B cell (primary cell): ENCODE results near the gene DKK2. TPM values are rescaled to one million over a fixed set of nuclear protein-coding genes. Genes with fewer than 3 reads are reported as not detected.

ENCODE experiments used
- ATAC-seq: fragments of 200-7000 bp; cut with Tn5 transposase; one replicate; pipeline ENCODE4 v1.10.0; 2021; ENCODE audit warnings: low read depth, mild to moderate bottlenecking, moderate number of reproducible peaks, moderate library complexity
- CTCF ChIA-PET: fragments of 350-600 bp; sonication (Branson Sonifier 250); formaldehyde crosslinking; loops from one replicate; lab custom pipeline; 2021; ENCODE audit warnings: antibody characterized with exemption, inconsistent platforms; lab: Charles Lee
- POLR2A ChIA-PET: fragments of 350-600 bp; sonication (Branson Sonifier 250); formaldehyde crosslinking; loops from one replicate; lab custom pipeline; 2021; ENCODE audit warnings: antibody characterized with exemption; lab: Charles Lee
- DNase-seq: peaks from one replicate; pipeline ENCODE4 v3.0.0; 2013
- H2AFZ ChIP-seq: 2 replicates; pipeline ENCODE4 v1.6.1; 2012; ENCODE audit warnings: mild to moderate bottlenecking, low read depth, low read length; ENCODE audit not compliant: insufficient read depth, poor library complexity, severe bottlenecking
- H3K27ac ChIP-seq, 2 donors: 1 replicate in 1 of 2; 2 replicates in 1 of 2; pipeline ENCODE4 v1.5.1; 2012 to 2013; ENCODE audit warnings: low read length in 2 of 2, mild to moderate bottlenecking in 2 of 2, moderate library complexity in 1 of 2
- H3K27me3 ChIP-seq, 4 experiments: fragments of 200-600 bp in 1 of 4; sonication (generic) in 1 of 4; replicated peaks in 1 of 4; 1 replicate in 2 of 4; 2 replicates in 2 of 4; pipeline versions ENCODE4 v1.6.1 to v1.7.0; 2013 to 2016; ENCODE audit warnings: low read length in 3 of 4, mild to moderate bottlenecking in 2 of 4, mixed read lengths in 1 of 4, moderate library complexity in 1 of 4; ENCODE audit not compliant: insufficient read depth in 4 of 4, control insufficient read depth in 3 of 4; ENCODE audit errors: control extremely low read depth in 1 of 4
- H3K36me3 ChIP-seq, 2 experiments: replicated peaks in 1 of 2; 1 replicate in 1 of 2; 2 replicates in 1 of 2; pipeline versions ENCODE4 v1.6.1 to v1.7.1; 2013; ENCODE audit warnings: low read length in 1 of 2; ENCODE audit not compliant: insufficient read depth in 2 of 2, control insufficient read depth in 1 of 2; ENCODE audit errors: control extremely low read depth in 1 of 2, extremely low read depth in 1 of 2
- H3K4me1 ChIP-seq, 2 donors: fragments of 200-600 bp in 1 of 2; sonication (generic) in 1 of 2; 1 replicate in 1 of 2; 2 replicates in 1 of 2; pipeline versions ENCODE4 v1.5.1 to v1.6.1; 2013 to 2017; ENCODE audit warnings: low read length in 2 of 2; ENCODE audit not compliant: control insufficient read depth in 2 of 2, insufficient read depth in 2 of 2
- H3K4me2 ChIP-seq: replicated peaks from 2 replicates; pipeline ENCODE3; 2012; ENCODE audit warnings: mild to moderate bottlenecking, low read depth, low read length; ENCODE audit not compliant: poor library complexity, severe bottlenecking
- H3K4me3 ChIP-seq, 5 experiments: fragments of 200-600 bp in 1 of 5; sonication (generic) in 1 of 5; 1 replicate in 3 of 5; 2 replicates in 2 of 5; pipeline versions ENCODE4 v1.5.1 to v1.7.0; 2011 to 2016; ENCODE audit warnings: low read length in 4 of 5, mild to moderate bottlenecking in 4 of 5, low read depth in 2 of 5, control low read depth in 1 of 5, moderate library complexity in 1 of 5; ENCODE audit not compliant: insufficient read depth in 1 of 5; ENCODE audit errors: control extremely low read depth in 1 of 5, extremely low read depth in 1 of 5
- H3K79me2 ChIP-seq: fragments of 200-600 bp; sonication (generic); one replicate; pipeline ENCODE4 v1.6.0; 2016; ENCODE audit warnings: low read length; ENCODE audit not compliant: control insufficient read depth, insufficient read depth
- H3K9ac ChIP-seq: fragments of 200-600 bp; sonication (generic); 2 replicates; pipeline ENCODE4 v1.6.1; 2017; ENCODE audit warnings: mild to moderate bottlenecking, low read length, moderate library complexity
- H3K9me3 ChIP-seq, 3 donors: one replicate each; pipeline versions ENCODE4 v1.6.1 to v1.7.1; 2013; ENCODE audit warnings: low read length in 2 of 3; ENCODE audit not compliant: control insufficient read depth in 2 of 3, insufficient read depth in 1 of 3; ENCODE audit errors: control extremely low read depth in 1 of 3
- H4K20me1 ChIP-seq: 2 replicates; pipeline ENCODE4 v1.6.0; 2012; ENCODE audit warnings: mild to moderate bottlenecking, low read length; ENCODE audit not compliant: insufficient read depth, control insufficient read depth, poor library complexity, severe bottlenecking
- H3K27ac Mint-ChIP-seq: one replicate; pipeline ENCODE4 v1.8.0; 2021; ENCODE audit warnings: mixed read lengths
- H3K27me3 Mint-ChIP-seq: one replicate; pipeline ENCODE4 v1.8.0; 2021; ENCODE audit warnings: mixed read lengths
- H3K4me1 Mint-ChIP-seq: one replicate; pipeline ENCODE4 v1.8.0; 2021; ENCODE audit warnings: mixed read lengths
- H3K4me3 Mint-ChIP-seq: one replicate; pipeline ENCODE4 v1.8.0; 2021; ENCODE audit warnings: mixed read lengths
- H3K9me3 Mint-ChIP-seq: one replicate; pipeline ENCODE4 v1.8.0; 2022; ENCODE audit warnings: mixed read lengths; ENCODE audit not compliant: insufficient read depth
- EZH2 ChIP-seq: IDR thresholded peaks from 2 replicates; pipeline ENCODE4 v1.6.1; 2012; ENCODE audit warnings: borderline replicate concordance, low read depth, mild to moderate bottlenecking, moderate library complexity, low read length; ENCODE audit not compliant: insufficient read depth, poor library complexity, severe bottlenecking
- WGBS: methylation state at CpG from one replicate; pipeline ENCODE4 v1.1.5; 2013; ENCODE audit warnings: missing lambda C conversion rate; ENCODE audit not compliant: insufficient coverage; 5-methylcytosine and 5-hydroxymethylcytosine counted together
- intact Hi-C: fragments of 100-400 bp; cut with micrococcal nuclease; formaldehyde crosslinking; loops from one replicate; pipeline ENCODE4 v1.10.0; 2022
- polyA plus RNA-seq: library from polyadenylated mRNA; depleted of rRNA; stranded (reverse); fragments of >200 nt; gene quantifications from 2 replicates; pipeline ENCODE4 v1.2.3, GENCODE V29; 2012
- total RNA-seq, 2 donors: library from RNA; stranded (reverse); fragments of 120-200 nt in 1 of 2; gene quantifications; 1 replicate in 1 of 2; 2 replicates in 1 of 2; pipeline versions ENCODE4 v1.2.3 to v1.2.4, GENCODE V29; 2013 to 2022
- TF ChIP-seq, protein P1 (sequence below): fragments of 200-600 bp; IDR thresholded peaks from one replicate; pipeline ENCODE4 v1.8.0; 2022; ENCODE audit warnings: antibody characterized with exemption, mild to moderate bottlenecking

Gene DKK2
- total and polyA plus RNA-seq, 2 donors (not counting 1 experiment from before 2014, with no cell fraction given): not detected

- no peak for ATAC-seq
- Histone ChIP-seq H3K27me3 (no peaks in the 10 kb centered on the region), H2AFZ (no peak overlapping the region), H3K9ac (no peak overlapping the region), H3K79me2 (no peaks in the 10 kb centered on the region), H3K4me2 (no peak overlapping the region), H4K20me1 (no peaks in the 10 kb centered on the region), H3K4me1 (no peaks in the 10 kb centered on the region), H3K36me3 (no peaks in the 10 kb centered on the region), H3K27ac (no peak overlapping the region), H3K9me3 (peaks cover 0 to 1% (median 0%) of the 10 kb centered on the region in 3 donors), H3K4me3 (no peak overlapping the region)
- WGBS: no CpG with 5 or more reads among the region's 2 CpGs
- POLR2A ChIA-PET: no interaction called here
- Mint-ChIP-seq H3K4me1 (no peaks in the 10 kb centered on the region), H3K4me3 (no peak overlapping the region), H3K27me3 (no peaks in the 10 kb centered on the region), H3K27ac (no peak overlapping the region), H3K9me3 (no peaks in the 10 kb centered on the region)
- TF ChIP-seq, protein P1, sequence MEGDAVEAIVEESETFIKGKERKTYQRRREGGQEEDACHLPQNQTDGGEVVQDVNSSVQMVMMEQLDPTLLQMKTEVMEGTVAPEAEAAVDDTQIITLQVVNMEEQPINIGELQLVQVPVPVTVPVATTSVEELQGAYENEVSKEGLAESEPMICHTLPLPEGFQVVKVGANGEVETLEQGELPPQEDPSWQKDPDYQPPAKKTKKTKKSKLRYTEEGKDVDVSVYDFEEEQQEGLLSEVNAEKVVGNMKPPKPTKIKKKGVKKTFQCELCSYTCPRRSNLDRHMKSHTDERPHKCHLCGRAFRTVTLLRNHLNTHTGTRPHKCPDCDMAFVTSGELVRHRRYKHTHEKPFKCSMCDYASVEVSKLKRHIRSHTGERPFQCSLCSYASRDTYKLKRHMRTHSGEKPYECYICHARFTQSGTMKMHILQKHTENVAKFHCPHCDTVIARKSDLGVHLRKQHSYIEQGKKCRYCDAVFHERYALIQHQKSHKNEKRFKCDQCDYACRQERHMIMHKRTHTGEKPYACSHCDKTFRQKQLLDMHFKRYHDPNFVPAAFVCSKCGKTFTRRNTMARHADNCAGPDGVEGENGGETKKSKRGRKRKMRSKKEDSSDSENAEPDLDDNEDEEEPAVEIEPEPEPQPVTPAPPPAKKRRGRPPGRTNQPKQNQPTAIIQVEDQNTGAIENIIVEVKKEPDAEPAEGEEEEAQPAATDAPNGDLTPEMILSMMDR: no peak
- TF ChIP-seq EZH2: no peak
- intact Hi-C loops: no loop called here
- no peak for DNase-seq
- CTCF ChIA-PET: no interaction called here
Observed at GRCh38 chr4:106996490-106996889, 39.6 kb downstream of the DKK2 start.

DNA sequence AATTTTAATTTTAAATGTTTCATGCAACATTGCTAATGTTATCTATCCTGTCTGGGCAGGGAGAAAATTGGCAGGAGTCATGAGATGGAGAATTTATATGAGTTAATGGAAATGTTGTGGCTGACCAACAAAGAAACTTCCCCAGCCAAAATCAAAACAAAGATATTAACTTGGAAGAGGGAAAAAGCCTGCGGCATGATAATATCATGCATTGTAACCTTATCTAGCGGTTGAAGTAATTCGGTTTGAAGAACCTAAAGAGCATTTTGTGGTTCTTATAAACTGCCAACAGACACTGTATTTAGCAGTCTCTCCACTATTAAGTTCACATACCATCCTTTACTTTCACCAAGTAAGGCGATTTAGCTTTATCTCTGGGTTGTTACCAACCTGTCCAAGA, 42.3 kb downstream of the DKK2 start:
- no peak overlapping the region for H2AFZ ChIP-seq
- no peaks in the 10 kb centered on the region for H3K27me3 Mint-ChIP-seq
- POLR2A ChIA-PET: no interaction called here
- no peak overlapping the region for H3K4me3 Mint-ChIP-seq
- no peaks in the 10 kb centered on the region for H3K79me2 ChIP-seq
- H3K36me3 ChIP-seq: no peaks in the 10 kb centered on the region
- TF ChIP-seq, protein P1: no peak
- no peak for TF ChIP-seq EZH2
- WGBS: 94% methylated on average over 3 of the region's 4 CpGs
- H3K4me1 ChIP-seq: no peaks in the 10 kb centered on the region
- DNase-seq (no peak), ATAC-seq (no peak)
- H3K27ac Mint-ChIP-seq: no peak overlapping the region
- H3K9me3 Mint-ChIP-seq: no peaks in the 10 kb centered on the region
- peaks cover 0 to 1% (median 0%) of the 10 kb centered on the region in 3 donors for H3K9me3 ChIP-seq
- CTCF ChIA-PET: no interaction called here
- H3K27ac ChIP-seq: no peak overlapping the region
- intact Hi-C loops: no loop called here
- H3K4me3 ChIP-seq: no peak overlapping the region
- H3K27me3 ChIP-seq: no peaks in the 10 kb centered on the region
- no peaks in the 10 kb centered on the region for H4K20me1 ChIP-seq
- H3K4me1 Mint-ChIP-seq: no peaks in the 10 kb centered on the region
- H3K9ac ChIP-seq: no peak overlapping the region
- no peak overlapping the region for H3K4me2 ChIP-seq
